ENCODE results near the gene SLC25A1.

Gene SLC25A1

GRCh38 chr22:19223617-19224016 lies 45.1 kb upstream of the SLC25A1 start:
- no peaks in the 10 kb centered on the region for H3K9me3 Mint-ChIP-seq
- H3K4me3 Mint-ChIP-seq, result no peak overlapping the region
- peaks cover 3% of the 10 kb centered on the region for H3K27me3 Mint-ChIP-seq (ENCODE audit: low read depth)
- H3K27ac Mint-ChIP-seq, result no peak overlapping the region
- TF ChIP-seq CTCF (IDR thresholded peaks at IDR 0.05; ENCODE audit: unreplicated experiment in 3 of 3), result no peak
- peaks cover 28% of the 10 kb centered on the region for H3K36me3 Mint-ChIP-seq (ENCODE audit: low read depth)
- no peaks in the 10 kb centered on the region for H3K4me1 Mint-ChIP-seq

GRCh38 chr22:19223110-19223509 lies 44.6 kb upstream of the SLC25A1 start:
- Mint-ChIP-seq H3K4me1 (peaks cover 1% of the 10 kb centered on the region), H3K36me3 (ENCODE audit: low read depth) (peaks cover 28% of the 10 kb centered on the region), H3K27me3 (ENCODE audit: low read depth) (peaks cover 3% of the 10 kb centered on the region), H3K4me3 (no peak overlapping the region), H3K9me3 (no peaks in the 10 kb centered on the region), H3K27ac (no peak overlapping the region)
- TF ChIP-seq CTCF (IDR thresholded peaks at IDR 0.05; ENCODE audit: unreplicated experiment in 3 of 3), result no peak

GRCh38 chr22:19222242-19223005 lies 43.9 kb upstream of the SLC25A1 start:
- Mint-ChIP-seq H3K27ac (no peak overlapping the region), H3K4me1 (peaks cover 6% of the 10 kb centered on the region), H3K9me3 (no peaks in the 10 kb centered on the region), H3K4me3 (no peak overlapping the region), H3K27me3 (ENCODE audit: low read depth) (peaks cover 3% of the 10 kb centered on the region), H3K36me3 (ENCODE audit: low read depth) (peaks cover 24% of the 10 kb centered on the region)
- TF ChIP-seq CTCF (IDR thresholded peaks at IDR 0.05; ENCODE audit: unreplicated experiment in 3 of 3), result no peak

GRCh38 chr22:19220867-19221266 lies 42.3 kb upstream of the SLC25A1 start:
- peaks cover 6% of the 10 kb centered on the region for H3K4me1 Mint-ChIP-seq

GRCh38 chr22:19218541-19219233 lies 40.2 kb upstream of the SLC25A1 start:
- TF ChIP-seq CTCF (IDR thresholded peaks at IDR 0.05; ENCODE audit: unreplicated experiment in 3 of 3), result no peak
- peaks cover 6% of the 10 kb centered on the region for H3K4me1 Mint-ChIP-seq

More at GRCh38 chr22:19220867-19221266, 42.3 kb upstream of the SLC25A1 start:
- H3K27ac Mint-ChIP-seq, result no peak overlapping the region
- H3K9me3 Mint-ChIP-seq, result no peaks in the 10 kb centered on the region
- H3K4me3 Mint-ChIP-seq, result no peak overlapping the region
- H3K36me3 Mint-ChIP-seq (ENCODE audit: low read depth), result peaks cover 24% of the 10 kb centered on the region
- no peak for TF ChIP-seq CTCF (IDR thresholded peaks at IDR 0.05; ENCODE audit: unreplicated experiment in 3 of 3)
- peaks cover 3% of the 10 kb centered on the region for H3K27me3 Mint-ChIP-seq (ENCODE audit: low read depth)

More at GRCh38 chr22:19218541-19219233, 40.2 kb upstream of the SLC25A1 start:
- Mint-ChIP-seq H3K9me3 (no peaks in the 10 kb centered on the region), H3K4me3 (no peak overlapping the region), H3K36me3 (ENCODE audit: low read depth) (peaks cover 24% of the 10 kb centered on the region), H3K27me3 (ENCODE audit: low read depth) (peaks cover under 1% of the 10 kb centered on the region), H3K27ac (no peak overlapping the region)

Data from nephron (organoid).